ENCODE results near the gene MTPN. TPM values are rescaled to one million over a fixed set of nuclear protein-coding genes. Genes with fewer than 3 reads are reported as not detected.

The MTPN gene
- total and polyA plus RNA-seq, 9 donors: 54.0 to 115 (median 83.8) TPM

DNA sequence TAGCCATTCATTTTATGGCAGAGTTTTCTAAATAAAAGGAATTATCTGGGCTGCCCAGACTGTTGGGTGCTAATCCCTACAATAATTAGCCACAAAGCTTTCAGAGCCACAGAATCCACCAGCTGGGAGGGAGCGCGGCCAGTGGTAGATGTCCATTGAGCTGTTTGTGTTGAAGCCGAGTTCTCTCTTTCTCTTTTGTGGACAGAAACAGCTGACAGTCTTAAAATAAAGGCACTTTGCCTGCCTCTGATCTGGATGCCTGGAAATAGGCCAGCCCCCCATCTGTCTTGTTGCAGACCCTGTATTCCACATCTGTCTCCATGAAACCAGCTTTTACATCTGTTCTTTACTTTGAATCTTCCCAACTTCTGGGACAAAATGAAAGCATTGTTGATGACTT is 66.1 kb downstream of the MTPN start:
- Histone ChIP-seq H3K4me1 (ENCODE audit: insufficient read depth) (peaks cover 2% of the 10 kb centered on the region), H3K4me3 (no peak overlapping the region), H3K36me3 (no peaks in the 10 kb centered on the region), H3K27me3 (no peaks in the 10 kb centered on the region), H3K27ac (peak overlapping the region in 1 of 2 donors; percentile 20), H3K9me3 (no peaks in the 10 kb centered on the region)
- WGBS, 3 donors: 7 to 34% (median 13%) methylated on average over 3 of the region's 3 CpGs
- intact Hi-C loops (cut with DNase I): no loop called here
- TF ChIP-seq POLR2A (IDR thresholded peaks at IDR 0.05): no peak
- TF ChIP-seq EP300 (IDR thresholded peaks at IDR 0.05): no peak
- TF ChIP-seq, protein P1, sequence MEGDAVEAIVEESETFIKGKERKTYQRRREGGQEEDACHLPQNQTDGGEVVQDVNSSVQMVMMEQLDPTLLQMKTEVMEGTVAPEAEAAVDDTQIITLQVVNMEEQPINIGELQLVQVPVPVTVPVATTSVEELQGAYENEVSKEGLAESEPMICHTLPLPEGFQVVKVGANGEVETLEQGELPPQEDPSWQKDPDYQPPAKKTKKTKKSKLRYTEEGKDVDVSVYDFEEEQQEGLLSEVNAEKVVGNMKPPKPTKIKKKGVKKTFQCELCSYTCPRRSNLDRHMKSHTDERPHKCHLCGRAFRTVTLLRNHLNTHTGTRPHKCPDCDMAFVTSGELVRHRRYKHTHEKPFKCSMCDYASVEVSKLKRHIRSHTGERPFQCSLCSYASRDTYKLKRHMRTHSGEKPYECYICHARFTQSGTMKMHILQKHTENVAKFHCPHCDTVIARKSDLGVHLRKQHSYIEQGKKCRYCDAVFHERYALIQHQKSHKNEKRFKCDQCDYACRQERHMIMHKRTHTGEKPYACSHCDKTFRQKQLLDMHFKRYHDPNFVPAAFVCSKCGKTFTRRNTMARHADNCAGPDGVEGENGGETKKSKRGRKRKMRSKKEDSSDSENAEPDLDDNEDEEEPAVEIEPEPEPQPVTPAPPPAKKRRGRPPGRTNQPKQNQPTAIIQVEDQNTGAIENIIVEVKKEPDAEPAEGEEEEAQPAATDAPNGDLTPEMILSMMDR (IDR thresholded peaks at IDR 0.05): no peak
- DNase-seq: peak; percentile 29 to 54 (median 48)

DNA sequence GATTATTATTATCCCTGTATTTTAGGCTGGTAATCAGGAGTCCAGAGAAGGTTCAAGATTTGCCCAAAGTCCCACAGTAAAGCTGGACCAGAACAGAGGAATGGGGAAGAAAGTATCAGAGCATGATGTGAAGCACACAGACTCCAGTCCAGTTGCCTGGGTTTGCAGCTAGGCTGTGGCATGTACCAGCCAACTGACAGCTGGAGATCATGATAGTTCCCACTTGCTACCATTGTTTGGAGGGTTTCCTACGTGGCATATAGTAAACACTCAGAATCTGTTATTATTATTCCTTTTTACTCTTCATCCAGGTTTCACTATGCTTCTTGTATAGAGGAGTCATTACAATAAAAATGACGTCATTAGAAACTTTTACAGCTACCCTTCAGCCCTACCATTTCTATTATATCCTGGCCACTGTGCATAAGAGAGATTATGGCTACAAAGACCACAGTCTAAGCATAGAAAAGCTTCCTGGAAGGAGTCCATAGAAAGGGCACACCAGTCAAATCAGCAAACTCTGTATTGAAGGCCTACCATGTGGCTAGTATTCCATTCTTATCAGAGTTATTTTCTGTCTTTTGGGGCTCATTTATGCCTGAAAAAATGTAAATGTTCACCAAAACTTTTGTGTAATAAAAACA is 66.6 kb downstream of the MTPN start:
- no peak for DNase-seq
- H3K9me3 ChIP-seq: no peaks in the 10 kb centered on the region
- WGBS, 3 donors: 15 to 36% (median 16%) methylated on average over 2 of the region's 2 CpGs
- H3K36me3 ChIP-seq: no peaks in the 10 kb centered on the region
- H3K4me1 ChIP-seq (ENCODE audit: insufficient read depth): peaks cover 2% of the 10 kb centered on the region
- no peaks in the 10 kb centered on the region for H3K27me3 ChIP-seq
- H3K27ac ChIP-seq: peak overlapping the region in 1 of 2 donors; percentile 20
- no peak overlapping the region for H3K4me3 ChIP-seq
- TF ChIP-seq POLR2A (IDR thresholded peaks at IDR 0.05): no peak
- TF ChIP-seq, protein P1 (IDR thresholded peaks at IDR 0.05): no peak
- TF ChIP-seq EP300 (IDR thresholded peaks at IDR 0.05): no peak
- intact Hi-C loops (cut with DNase I): no loop called here

DNA sequence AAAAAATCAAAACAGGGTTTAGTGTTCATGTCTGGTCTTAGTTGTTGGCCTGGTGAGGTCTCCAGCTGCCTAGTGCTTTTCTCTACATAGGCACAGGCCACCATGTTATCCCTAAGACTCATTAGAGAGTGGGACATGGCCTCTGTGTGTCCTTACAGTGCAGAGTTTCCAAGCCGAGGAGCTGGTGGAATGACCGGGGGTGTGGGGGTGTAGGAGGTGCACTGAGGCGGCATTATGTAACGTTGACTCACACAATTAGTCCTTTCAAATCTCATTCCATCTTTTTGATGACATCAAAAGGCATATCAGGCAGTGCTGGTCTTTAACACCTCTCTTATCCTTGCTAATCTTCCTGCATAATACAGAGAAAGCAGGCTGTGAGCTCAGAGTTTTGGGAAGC is 71.3 kb downstream of the MTPN start:
- intact Hi-C loops (cut with DNase I): no loop called here
- Histone ChIP-seq H3K36me3 (no peaks in the 10 kb centered on the region), H3K9me3 (no peaks in the 10 kb centered on the region), H3K27ac (no peak overlapping the region), H3K27me3 (no peaks in the 10 kb centered on the region), H3K4me1 (ENCODE audit: insufficient read depth) (peaks cover 2% of the 10 kb centered on the region), H3K4me3 (no peak overlapping the region)
- no peak for DNase-seq
- no peak for TF ChIP-seq POLR2A (IDR thresholded peaks at IDR 0.05)
- TF ChIP-seq EP300 (IDR thresholded peaks at IDR 0.05): no peak
- TF ChIP-seq, protein P1 (IDR thresholded peaks at IDR 0.05): no peak
- WGBS, 3 donors: 91 to 93% (median 92%) methylated on average over 4 of the region's 4 CpGs

DNA sequence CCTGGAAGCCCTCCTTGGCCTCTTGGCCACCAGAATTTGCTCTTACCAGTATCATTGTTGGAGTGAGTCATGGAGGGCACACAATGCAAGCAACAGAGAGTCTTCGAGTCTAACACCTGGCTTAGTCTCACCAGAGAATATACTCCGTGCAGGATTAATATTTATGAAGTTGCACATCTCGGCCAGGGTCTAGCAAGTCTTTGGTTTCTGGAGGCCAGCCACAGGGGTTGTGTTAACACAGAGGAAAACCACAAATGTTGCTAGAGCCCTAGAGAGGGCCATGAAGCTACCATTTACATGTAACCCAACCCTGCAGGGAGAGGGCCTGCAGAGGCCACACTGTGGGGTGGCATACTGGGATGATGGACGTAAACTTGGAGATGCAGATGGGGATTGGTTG is 71.8 kb downstream of the MTPN start:
- Histone ChIP-seq H3K4me1 (ENCODE audit: insufficient read depth) (peaks cover under 1% of the 10 kb centered on the region), H3K9me3 (no peaks in the 10 kb centered on the region), H3K4me3 (no peak overlapping the region), H3K36me3 (no peaks in the 10 kb centered on the region), H3K27me3 (no peaks in the 10 kb centered on the region), H3K27ac (no peak overlapping the region)
- TF ChIP-seq POLR2A (IDR thresholded peaks at IDR 0.05) (no peak), EP300 (IDR thresholded peaks at IDR 0.05) (no peak)
- TF ChIP-seq, protein P1 (IDR thresholded peaks at IDR 0.05): no peak
- 90 to 96% (median 93%) methylated on average over 4 of the region's 4 CpGs for WGBS, 3 donors
- no peak for DNase-seq
- intact Hi-C loops (cut with DNase I): no loop called here

Data from ovary (tissue), 9 donors.